Keratinocyte (primary cell): ENCODE data around the gene MYH2. TPM values are rescaled to one million over a fixed set of nuclear protein-coding genes. Genes with fewer than 3 reads are reported as not detected.
"Not testable (repeated sequence)": the region's sequence is repeated elsewhere in the genome, so short reads cannot be mapped to it uniquely, and the experiment has no call there.

Source experiments
- DNase-seq: peaks from one replicate; pipeline ENCODE4 v3.0.0-alpha.2; 2011; ENCODE audit warnings: low read depth, missing footprints, low spot score
- FAIRE-seq: peaks from 2 replicates; lab custom pipeline; 2011; peaks lifted over from hg19 to GRCh38; lab: Jason Lieb, UNC
- H2AFZ ChIP-seq: 2 replicates; pipeline ENCODE4 v1.6.0; 2012; ENCODE audit warnings: low read length, control low read depth, inconsistent platforms; ENCODE audit not compliant: control insufficient read depth
- H3K27ac ChIP-seq: 2 replicates; pipeline ENCODE4 v1.5.1; 2011; ENCODE audit warnings: low read length; ENCODE audit not compliant: control insufficient read depth, insufficient read depth
- H3K27me3 ChIP-seq: 3 replicates; pipeline ENCODE4 v1.6.0; 2011; ENCODE audit warnings: low read length; ENCODE audit not compliant: control insufficient read depth, insufficient read depth; ENCODE audit errors: extremely low read depth
- H3K36me3 ChIP-seq, 2 experiments: 2 replicates in 1 of 2; 3 replicates in 1 of 2; pipeline ENCODE4 v1.5.1; 2011; ENCODE audit warnings: low read length in 2 of 2, mild to moderate bottlenecking in 1 of 2; ENCODE audit not compliant: control insufficient read depth in 2 of 2, insufficient read depth in 2 of 2; ENCODE audit errors: extremely low read depth in 1 of 2
- H3K4me1 ChIP-seq: 3 replicates; pipeline ENCODE4 v1.5.1; 2011; ENCODE audit warnings: low read length; ENCODE audit not compliant: control insufficient read depth, insufficient read depth; ENCODE audit errors: extremely low read depth
- H3K4me2 ChIP-seq: 3 replicates; pipeline ENCODE4 v1.6.0; 2011; ENCODE audit warnings: low read depth, low read length; ENCODE audit not compliant: control insufficient read depth, insufficient read depth; ENCODE audit errors: extremely low read depth
- H3K4me3 ChIP-seq, 3 experiments: fragments of 200-600 bp in 1 of 3; sonication (generic) in 1 of 3; 2 replicates in 2 of 3; 3 replicates in 1 of 3; pipeline ENCODE4 v1.5.1; 2011 to 2016; ENCODE audit warnings: low read length in 3 of 3, mild to moderate bottlenecking in 3 of 3, control low read depth in 2 of 3, inconsistent platforms in 1 of 3, low read depth in 1 of 3, mixed read lengths in 1 of 3, mixed run types in 1 of 3, moderate library complexity in 1 of 3; ENCODE audit not compliant: control insufficient read depth in 2 of 3, insufficient read depth in 2 of 3; ENCODE audit errors: extremely low read depth in 1 of 3
- H3K79me2 ChIP-seq: 2 replicates; pipeline ENCODE4 v1.6.0; 2012; ENCODE audit warnings: low read length; ENCODE audit not compliant: control insufficient read depth, insufficient read depth
- H3K9ac ChIP-seq: 3 replicates; pipeline ENCODE4 v1.6.0; 2011; ENCODE audit warnings: low read length; ENCODE audit not compliant: control insufficient read depth, insufficient read depth; ENCODE audit errors: extremely low read depth
- H3K9me1 ChIP-seq: 3 replicates; pipeline ENCODE4 v1.6.0; 2011; ENCODE audit warnings: low read length; ENCODE audit not compliant: control insufficient read depth, insufficient read depth; ENCODE audit errors: extremely low read depth
- H3K9me3 ChIP-seq: 2 replicates; pipeline ENCODE4 v1.5.1; 2012; ENCODE audit warnings: low read depth, low read length; ENCODE audit not compliant: control insufficient read depth
- H4K20me1 ChIP-seq: 3 replicates; pipeline ENCODE4 v1.6.0; 2011; ENCODE audit warnings: low read length; ENCODE audit not compliant: control insufficient read depth, insufficient read depth; ENCODE audit errors: extremely low read depth
- CTCF ChIP-seq, 3 experiments: IDR thresholded peaks in 1 of 3; conservative IDR thresholded peaks in 1 of 3; optimal IDR thresholded peaks in 1 of 3; 2 replicates in 2 of 3; 3 replicates in 1 of 3; pipeline versions ENCODE3 to v1.5.1; 2011; ENCODE audit warnings: low read length in 3 of 3, mild to moderate bottlenecking in 3 of 3, moderate library complexity in 2 of 3, control low read depth in 1 of 3, inconsistent platforms in 1 of 3; ENCODE audit not compliant: insufficient read depth in 2 of 3; ENCODE audit errors: extremely low read depth in 1 of 3
- EZH2 ChIP-seq: IDR thresholded peaks from one replicate; pipeline ENCODE4 v1.6.1; 2012; ENCODE audit warnings: inconsistent platforms, mild to moderate bottlenecking, low read length, moderate library complexity
- dilution Hi-C: fragments of 300-500 bp; cut with MboI; formaldehyde crosslinking; loops from one replicate; pipeline ENCODE4 v1.7.0; 2020; ENCODE audit warnings: low sequenced_read_pairs; ENCODE audit not compliant: extremely low pct_ligation_motif_present
- polyA plus RNA-seq, 5 experiments: library from polyadenylated mRNA; depleted of rRNA in 3 of 5; stranded (reverse) in 3 of 5; stranded (forward) in 1 of 5; unstranded in 1 of 5; fragments of >200 nt; gene quantifications; 1 replicate in 1 of 5; 2 replicates in 3 of 5; 3 replicates in 1 of 5; pipeline versions ENCODE4 v1.2.1 to v1.2.3, GENCODE V29; 2011 to 2012; ENCODE audit warnings: missing spikeins in 2 of 5, low read depth in 1 of 5, low replicate concordance in 1 of 5

The MYH2 gene
- polyA plus RNA-seq, 1 donor (not counting 4 experiments of a cell fraction or from before 2014, with no cell fraction given) = not detected

GRCh38 chr17:10547351-10547750 is 2.1 kb downstream of the MYH2 start:
- no peak overlapping the region for H3K27ac ChIP-seq
- dilution Hi-C loops = no loop called here
- H2AFZ ChIP-seq = no peak overlapping the region
- no peaks in the 10 kb centered on the region for H4K20me1 ChIP-seq
- no peak overlapping the region for H3K4me2 ChIP-seq
- peak; percentile 36 for FAIRE-seq
- H3K4me3 ChIP-seq = no peak overlapping the region
- H3K9me3 ChIP-seq = no peaks in the 10 kb centered on the region
- H3K4me1 ChIP-seq = no peaks in the 10 kb centered on the region
- H3K9ac ChIP-seq = no peak overlapping the region
- H3K36me3 ChIP-seq = no peaks in the 10 kb centered on the region
- no peaks in the 10 kb centered on the region for H3K27me3 ChIP-seq
- no peak for DNase-seq
- TF ChIP-seq EZH2 = no peak
- no peak for TF ChIP-seq CTCF (optimal IDR thresholded peaks at IDR 0.05 in 1 of 3, IDR thresholded peaks at IDR 0.05 in 1 of 3, conservative IDR thresholded peaks at IDR 0.05 in 1 of 3; ENCODE audit: extremely low read depth in 1 of 3, insufficient read depth in 2 of 3, low read length in 3 of 3)
- no peaks in the 10 kb centered on the region for H3K9me1 ChIP-seq
- H3K79me2 ChIP-seq = no peaks in the 10 kb centered on the region

DNA sequence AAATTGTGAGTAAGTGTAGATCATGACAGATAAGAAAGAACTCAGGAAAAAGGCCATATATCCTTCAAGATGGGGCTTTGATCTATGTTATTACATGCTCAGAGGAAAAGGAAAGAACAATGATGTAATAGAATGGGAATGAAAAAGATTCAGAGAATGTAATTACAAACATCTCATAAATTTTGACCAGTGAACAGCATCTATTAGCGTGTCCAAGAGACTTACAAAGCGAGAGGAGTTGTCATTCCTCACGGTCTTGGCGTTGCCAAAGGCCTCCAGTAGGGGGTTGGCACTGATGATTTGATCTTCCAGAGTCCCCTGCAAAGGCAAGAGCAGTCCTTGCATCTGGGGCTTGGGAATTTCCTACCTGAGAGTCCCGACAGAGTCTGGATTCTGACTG is 6.0 kb downstream of the MYH2 start:
- H2AFZ ChIP-seq, H3K4me2 ChIP-seq, dilution Hi-C loops, H3K4me3 ChIP-seq, H3K79me2 ChIP-seq, H3K27me3 ChIP-seq, H3K27ac ChIP-seq, H3K9me1 ChIP-seq, DNase-seq, H3K4me1 ChIP-seq, H3K36me3 ChIP-seq, H4K20me1 ChIP-seq, H3K9ac ChIP-seq, H3K9me3 ChIP-seq: not testable (repeated sequence)
- peak; percentile 80 for FAIRE-seq
- TF ChIP-seq CTCF (optimal IDR thresholded peaks at IDR 0.05 in 1 of 3, IDR thresholded peaks at IDR 0.05 in 1 of 3, conservative IDR thresholded peaks at IDR 0.05 in 1 of 3; ENCODE audit: extremely low read depth in 1 of 3, insufficient read depth in 2 of 3, low read length in 3 of 3) = peak in 1 of 3 experiments; percentile 9

- H4K20me1 ChIP-seq, H3K9me1 ChIP-seq, H3K4me3 ChIP-seq, dilution Hi-C loops, H3K36me3 ChIP-seq, H3K4me1 ChIP-seq, H3K9ac ChIP-seq, H3K9me3 ChIP-seq, FAIRE-seq, DNase-seq, H3K4me2 ChIP-seq, H3K27me3 ChIP-seq, H2AFZ ChIP-seq, H3K27ac ChIP-seq, H3K79me2 ChIP-seq: not testable (repeated sequence)
These were observed 8.3 kb downstream of the MYH2 start for GRCh38 chr17:10541179-10541578.
